GM18873 (cell line): ENCODE data around the gene CEP128.

Source experiments
- ATAC-seq: cut with Tn5 transposase; IDR thresholded peaks from one replicate; pipeline ENCODE4 v1.9.1; 2021; ENCODE audit warnings: mild to moderate bottlenecking, moderate library complexity, moderate number of reproducible peaks; ENCODE audit not compliant: unreplicated experiment, low FRiP score

The CEP128 gene

GRCh38 chr14:80781972-80782367, 159.6 kb downstream of the CEP128 start:
- ATAC-seq, result no peak

GRCh38 chr14:80780500-80780899, 161.0 kb downstream of the CEP128 start:
- ATAC-seq, result no peak

- ATAC-seq, result no peak
These were observed 164.9 kb downstream of the CEP128 start for GRCh38 chr14:80776657-80777056.

- no peak for ATAC-seq
These were observed 165.4 kb downstream of the CEP128 start for GRCh38 chr14:80776186-80776585.

DNA sequence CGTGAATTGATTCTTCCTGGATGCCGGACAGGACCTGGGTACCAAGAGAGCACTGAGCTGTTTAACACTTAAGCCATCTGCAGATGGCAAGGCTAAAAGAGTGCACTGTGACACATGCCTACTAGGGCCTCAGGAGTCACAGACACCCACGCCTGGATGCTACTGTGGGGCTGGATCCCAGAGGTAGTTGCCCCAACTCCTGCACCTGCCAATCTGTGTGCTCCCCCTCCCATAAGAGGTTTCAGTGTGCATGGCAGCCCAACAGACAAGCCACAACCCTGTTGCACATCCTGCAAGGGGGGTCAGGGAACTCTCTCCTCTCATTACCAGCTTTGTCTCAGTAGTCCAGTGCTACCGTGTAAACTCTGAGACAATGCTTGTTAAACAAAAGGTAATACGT, 169.0 kb downstream of the CEP128 start:
- no peak for ATAC-seq

DNA sequence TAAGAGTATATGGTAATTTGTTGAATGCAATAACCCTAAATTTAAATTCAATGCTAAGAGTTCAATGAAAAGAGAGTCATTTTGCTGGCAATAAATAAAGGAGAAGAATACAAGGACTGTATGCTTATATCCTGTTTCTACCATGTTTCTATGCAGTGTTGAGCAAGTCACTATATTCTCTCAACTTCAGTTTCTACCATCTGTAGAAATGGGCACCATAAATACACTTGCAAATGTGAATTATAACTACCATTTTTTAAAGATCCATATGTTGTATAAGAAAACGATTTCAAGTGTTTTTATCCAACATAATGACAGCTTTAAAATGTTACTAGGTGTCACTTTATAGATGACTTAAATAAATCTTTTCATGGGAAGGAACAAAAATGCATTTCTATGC, 170.3 kb downstream of the CEP128 start:
- ATAC-seq, result no peak

- no peak for ATAC-seq
These were observed 171.2 kb downstream of the CEP128 start for GRCh38 chr14:80770114-80770908.

- ATAC-seq, result no peak
These were observed 172.9 kb downstream of the CEP128 start for GRCh38 chr14:80768646-80769045.

- ATAC-seq, result no peak
These were observed 176.5 kb downstream of the CEP128 start for GRCh38 chr14:80764921-80765507.

- no peak for ATAC-seq
These were observed 177.0 kb downstream of the CEP128 start for GRCh38 chr14:80764496-80764895.

- ATAC-seq, result no peak
These were observed 178.8 kb downstream of the CEP128 start for GRCh38 chr14:80762641-80763228.

- no peak for ATAC-seq
These were observed 186.8 kb downstream of the CEP128 start for GRCh38 chr14:80754696-80755095.

GRCh38 chr14:80751285-80751684, 190.3 kb downstream of the CEP128 start:
- no peak for ATAC-seq

DNA sequence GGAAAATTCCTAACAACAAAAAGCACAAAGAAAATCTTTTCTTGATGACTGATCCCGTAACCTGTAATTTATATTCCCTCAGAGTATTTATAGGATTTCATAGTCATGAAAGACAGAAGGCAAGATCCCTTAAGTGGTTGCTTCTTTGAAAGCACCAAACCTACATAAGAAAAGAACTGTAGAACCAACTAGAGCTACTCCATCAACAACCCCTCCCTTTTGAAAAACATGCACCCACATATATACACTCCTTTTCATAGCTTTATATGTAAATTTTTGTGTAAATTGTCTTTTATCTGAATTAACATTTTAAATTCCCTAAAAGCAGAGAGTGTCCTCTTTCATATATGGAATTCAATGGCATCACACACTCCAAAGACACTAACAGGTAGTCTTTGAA, 215.3 kb downstream of the CEP128 start:
- no peak for ATAC-seq

- no peak for ATAC-seq
These were observed 222.6 kb downstream of the CEP128 start for GRCh38 chr14:80718940-80719339.

- no peak for ATAC-seq
These were observed 227.1 kb downstream of the CEP128 start for GRCh38 chr14:80714474-80714873.

- ATAC-seq, result no peak
These were observed 228.3 kb downstream of the CEP128 start for GRCh38 chr14:80713076-80713850.

DNA sequence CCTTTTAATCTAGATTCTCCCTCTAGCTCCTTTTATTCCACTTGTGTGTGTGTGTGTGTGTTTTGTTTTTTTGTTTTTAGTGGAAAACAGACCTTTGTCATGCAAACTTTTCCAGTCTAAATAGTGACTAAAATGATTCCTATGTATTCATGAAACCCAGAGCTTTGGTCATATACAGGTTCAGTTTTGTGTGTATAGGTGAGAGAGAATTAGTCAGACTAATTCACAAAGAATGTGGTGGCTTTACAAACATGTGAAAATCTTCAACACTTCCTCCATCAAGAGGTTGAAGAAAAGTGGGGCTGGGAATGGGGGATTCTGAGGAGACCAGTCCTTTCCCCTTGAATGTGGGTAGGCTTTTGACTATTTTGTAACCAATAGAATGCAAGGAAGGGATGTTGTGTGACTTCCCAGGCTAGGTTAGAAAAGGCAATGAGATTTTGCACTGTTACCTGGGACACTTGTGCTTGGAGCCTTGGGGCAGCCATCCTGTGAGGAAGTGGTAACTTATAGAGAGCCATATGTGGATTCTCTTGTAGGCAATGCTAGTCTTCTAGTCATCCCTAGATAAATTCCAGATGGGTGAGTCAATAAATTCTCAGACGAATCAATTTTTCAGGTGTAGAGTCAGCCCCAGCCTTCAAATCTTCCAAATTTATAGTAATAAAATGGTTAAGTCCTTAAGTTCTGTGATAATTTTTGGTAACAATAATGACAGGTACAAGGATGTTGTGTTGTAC, 236.1 kb downstream of the CEP128 start:
- no peak for ATAC-seq

DNA sequence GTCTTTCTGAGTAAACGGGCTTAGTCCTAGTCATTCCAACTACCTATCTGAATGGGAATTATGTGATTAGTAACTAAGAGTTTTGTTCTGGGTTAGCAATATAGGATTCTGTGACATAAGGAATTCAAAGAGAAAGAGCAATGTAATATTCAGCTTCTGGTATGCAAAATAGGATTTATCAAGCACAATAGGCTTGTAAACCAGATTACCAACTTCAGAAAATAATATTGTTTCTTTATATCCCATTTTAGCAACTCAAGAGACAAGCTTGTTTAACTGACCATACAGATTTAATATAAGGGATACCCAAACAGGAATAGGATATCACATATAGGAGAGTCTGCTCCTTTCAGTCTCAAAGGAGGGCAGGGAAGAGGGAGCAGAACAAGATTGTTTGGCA, 240.9 kb downstream of the CEP128 start:
- no peak for ATAC-seq

DNA sequence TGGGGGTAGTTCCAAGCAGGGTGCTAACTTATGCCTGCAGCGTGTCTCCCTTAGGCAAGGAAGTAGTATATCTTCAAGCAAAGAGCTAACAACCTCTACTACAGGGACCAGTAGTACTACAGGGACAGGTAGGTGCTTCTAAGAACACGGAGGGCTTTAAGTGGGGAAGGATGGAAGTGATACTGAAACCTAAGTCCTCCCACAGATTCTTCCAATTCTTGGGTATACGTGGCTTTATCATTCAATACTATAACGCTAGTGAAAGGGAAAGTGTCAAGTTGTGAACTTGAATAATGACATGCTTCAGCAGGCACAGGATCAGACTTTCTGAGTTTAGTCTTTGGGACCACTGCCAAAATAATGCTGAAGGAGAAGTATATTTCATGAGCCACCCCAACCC, 241.7 kb downstream of the CEP128 start:
- ATAC-seq, result no peak
